DND-41 (cell line): ENCODE data around the gene ADAMTS15.

Source experiments
- ATAC-seq: fragments of 200-7000 bp; cut with Tn5 transposase; 3 replicates; pipeline ENCODE4 v1.9.1; 2021; ENCODE audit warnings: low read depth; ENCODE audit not compliant: insufficient read depth
- DNase-seq: peaks from one replicate; pipeline ENCODE4 v3.0.0-alpha.2; 2020
- H2AFZ ChIP-seq: 2 replicates; pipeline ENCODE4 v1.6.0; 2012; ENCODE audit warnings: low read depth, low read length
- H3K27ac ChIP-seq: 2 replicates; pipeline ENCODE4 v1.5.1; 2012; ENCODE audit warnings: low read length, inconsistent platforms
- H3K27me3 ChIP-seq: fragments of 200-600 bp; sonication (generic); 2 replicates; pipeline ENCODE4 v1.6.0; 2012; ENCODE audit warnings: low read length, mild to moderate bottlenecking, inconsistent platforms; ENCODE audit not compliant: insufficient read depth, poor library complexity
- H3K36me3 ChIP-seq: 2 replicates; pipeline ENCODE4 v1.5.1; 2012; ENCODE audit warnings: low read length, inconsistent platforms; ENCODE audit not compliant: insufficient read depth
- H3K4me1 ChIP-seq: 2 replicates; pipeline ENCODE4 v1.5.1; 2012; ENCODE audit warnings: mild to moderate bottlenecking, low read length; ENCODE audit not compliant: insufficient read depth
- H3K4me2 ChIP-seq: 2 replicates; pipeline ENCODE4 v1.6.0; 2012; ENCODE audit warnings: mild to moderate bottlenecking, moderate library complexity, low read length, inconsistent platforms; ENCODE audit not compliant: insufficient read depth
- H3K4me3 ChIP-seq, 2 experiments: fragments of 200-600 bp in 1 of 2; shearing (Covaris generic) in 1 of 2; 2 replicates each; pipeline ENCODE4 v1.5.1; 2012 to 2016; ENCODE audit warnings: inconsistent platforms in 2 of 2, low read length in 2 of 2, mild to moderate bottlenecking in 2 of 2, low read depth in 1 of 2, moderate library complexity in 1 of 2
- H3K79me2 ChIP-seq: 2 replicates; pipeline ENCODE4 v1.6.0; 2012; ENCODE audit warnings: low read length, inconsistent platforms; ENCODE audit not compliant: insufficient read depth
- H3K9ac ChIP-seq: 2 replicates; pipeline ENCODE4 v1.6.0; 2012; ENCODE audit warnings: low read depth, mild to moderate bottlenecking, inconsistent platforms, low read length, moderate library complexity
- H3K9me3 ChIP-seq: 2 replicates; pipeline ENCODE4 v1.5.1; 2012; ENCODE audit warnings: low read length, moderate library complexity, mild to moderate bottlenecking, inconsistent platforms; ENCODE audit not compliant: insufficient read depth, severe bottlenecking
- H4K20me1 ChIP-seq: 2 replicates; pipeline ENCODE4 v1.6.0; 2012; ENCODE audit warnings: low read length; ENCODE audit not compliant: insufficient read depth
- CTCF ChIP-seq: IDR thresholded peaks from 2 replicates; pipeline ENCODE4 v1.5.1; 2012; ENCODE audit warnings: borderline replicate concordance, low read length, moderate library complexity, mild to moderate bottlenecking; ENCODE audit not compliant: poor library complexity, severe bottlenecking; ENCODE audit errors: extremely low read depth
- EZH2 ChIP-seq: IDR thresholded peaks from 3 replicates; pipeline ENCODE4 v1.6.1; 2012; ENCODE audit warnings: borderline replicate concordance, low read depth, mild to moderate bottlenecking, moderate library complexity, low read length, inconsistent platforms; ENCODE audit not compliant: severe bottlenecking

ADAMTS15 gene

GRCh38 chr11:130402570-130402969, 45.9 kb upstream of the ADAMTS15 start:
- H3K4me3 ChIP-seq = no peak overlapping the region
- TF ChIP-seq CTCF = no peak
- no peak for TF ChIP-seq EZH2
- H3K4me2 ChIP-seq = no peak overlapping the region

DNA sequence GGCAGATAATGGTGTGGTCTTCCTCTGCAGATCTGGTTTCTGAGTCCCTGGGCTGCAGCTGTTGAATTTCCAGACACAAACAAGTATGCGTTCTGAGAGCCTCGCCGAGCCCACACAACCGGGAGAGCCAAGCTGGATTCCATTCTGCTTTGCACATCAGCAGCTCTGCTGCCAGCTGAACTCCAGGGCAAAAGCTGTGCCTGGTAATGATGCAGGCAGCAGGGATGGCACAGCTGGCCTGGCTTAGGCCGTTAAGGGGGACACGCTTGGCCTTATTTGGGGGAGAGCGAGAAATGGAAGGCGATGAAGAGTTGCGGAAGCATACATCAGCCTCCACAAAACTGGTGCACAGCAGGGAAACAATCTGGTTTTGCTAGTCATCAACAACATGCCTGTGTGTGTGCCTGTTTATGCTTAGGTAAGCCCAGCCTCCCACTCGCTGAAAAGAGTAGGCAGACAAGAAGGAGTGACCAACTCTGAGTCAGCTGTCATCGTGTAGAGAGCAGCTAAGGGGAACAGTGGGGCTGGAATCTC, 45.1 kb upstream of the ADAMTS15 start:
- Histone ChIP-seq H3K36me3 (no peaks in the 10 kb centered on the region), H3K4me3 (no peak overlapping the region), H3K4me2 (no peak overlapping the region), H3K9me3 (no peaks in the 10 kb centered on the region), H3K79me2 (no peaks in the 10 kb centered on the region), H2AFZ (no peak overlapping the region), H4K20me1 (no peaks in the 10 kb centered on the region), H3K9ac (no peak overlapping the region), H3K27ac (no peak overlapping the region), H3K27me3 (peaks cover 6% of the 10 kb centered on the region), H3K4me1 (no peaks in the 10 kb centered on the region)
- no peak for ATAC-seq
- no peak for DNase-seq
- no peak for TF ChIP-seq CTCF
- TF ChIP-seq EZH2 = no peak

More at GRCh38 chr11:130402570-130402969, 45.9 kb upstream of the ADAMTS15 start:
- DNase-seq = no peak
- no peak overlapping the region for H3K27ac ChIP-seq
- peaks cover 10% of the 10 kb centered on the region for H3K27me3 ChIP-seq
- H3K9ac ChIP-seq = no peak overlapping the region
- no peaks in the 10 kb centered on the region for H3K36me3 ChIP-seq
- ATAC-seq = no peak
- H3K9me3 ChIP-seq = no peaks in the 10 kb centered on the region
- no peak overlapping the region for H2AFZ ChIP-seq
- no peaks in the 10 kb centered on the region for H4K20me1 ChIP-seq
- H3K4me1 ChIP-seq = no peaks in the 10 kb centered on the region
- H3K79me2 ChIP-seq = no peaks in the 10 kb centered on the region

DNA sequence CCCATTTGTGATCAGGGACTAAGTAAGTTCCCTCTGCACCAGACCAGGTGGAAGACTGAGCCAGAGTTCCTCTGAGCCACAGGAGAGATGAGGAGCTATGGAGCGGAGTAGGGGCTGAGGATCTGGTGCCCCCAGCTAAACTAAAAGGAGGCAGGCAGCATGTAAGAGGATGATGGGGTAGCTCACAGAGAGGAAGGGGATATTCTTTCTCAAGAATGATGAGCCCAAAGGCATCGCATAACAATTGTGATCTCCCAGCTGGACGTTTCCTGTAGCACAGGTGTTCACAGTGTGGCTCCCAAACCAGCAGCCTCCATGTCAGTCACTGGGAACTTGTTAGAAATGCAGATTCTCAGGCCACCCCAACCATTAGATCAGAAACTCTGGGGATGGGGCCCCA, 44.5 kb upstream of the ADAMTS15 start:
- H3K4me1 ChIP-seq = no peaks in the 10 kb centered on the region
- H3K4me3 ChIP-seq = no peak overlapping the region
- no peaks in the 10 kb centered on the region for H3K36me3 ChIP-seq
- H3K4me2 ChIP-seq = no peak overlapping the region
- H3K27me3 ChIP-seq = peaks cover 10% of the 10 kb centered on the region
- H4K20me1 ChIP-seq = no peaks in the 10 kb centered on the region
- no peak overlapping the region for H3K27ac ChIP-seq
- H3K9me3 ChIP-seq = no peaks in the 10 kb centered on the region
- DNase-seq = no peak
- H3K79me2 ChIP-seq = no peaks in the 10 kb centered on the region
- no peak overlapping the region for H2AFZ ChIP-seq
- ATAC-seq = no peak
- TF ChIP-seq EZH2 (no peak), CTCF (no peak)
- H3K9ac ChIP-seq = no peak overlapping the region

- H3K9me3 ChIP-seq = no peaks in the 10 kb centered on the region
- H3K79me2 ChIP-seq = no peaks in the 10 kb centered on the region
- H3K36me3 ChIP-seq = no peaks in the 10 kb centered on the region
- H3K27me3 ChIP-seq = peaks cover 10% of the 10 kb centered on the region
- H3K4me3 ChIP-seq = no peak overlapping the region
- no peak for TF ChIP-seq EZH2
- TF ChIP-seq CTCF = no peak
- DNase-seq (no peak), ATAC-seq (no peak)
- H2AFZ ChIP-seq = no peak overlapping the region
- no peaks in the 10 kb centered on the region for H3K4me1 ChIP-seq
- H3K9ac ChIP-seq = no peak overlapping the region
- no peaks in the 10 kb centered on the region for H4K20me1 ChIP-seq
- H3K4me2 ChIP-seq = no peak overlapping the region
- H3K27ac ChIP-seq = no peak overlapping the region
Observed at GRCh38 chr11:130404727-130405126, 43.7 kb upstream of the ADAMTS15 start.
